Neutrophil (primary cell): Measurements from ENCODE around the gene OR56A5.
"Not testable (repeated sequence)": the region's sequence is repeated elsewhere in the genome, so short reads cannot be mapped to it uniquely, and the experiment has no call there.

Experiments used
- H3K27ac ChIP-seq: fragments of 200-600 bp; sonication (generic); 2 replicates; pipeline ENCODE4 v1.5.1; 2016; ENCODE audit warnings: mild to moderate bottlenecking, moderate library complexity
- H3K27me3 ChIP-seq: fragments of 200-600 bp; sonication (generic); 2 replicates; pipeline ENCODE4 v1.6.0; 2016; ENCODE audit warnings: mild to moderate bottlenecking
- H3K36me3 ChIP-seq: fragments of 200-600 bp; sonication (generic); 2 replicates; pipeline ENCODE4 v1.5.1; 2017
- H3K4me1 ChIP-seq, 2 experiments: fragments of 200-600 bp in 1 of 2; sonication (generic) in 1 of 2; 1 replicate in 1 of 2; 2 replicates in 1 of 2; pipeline versions ENCODE4 v1.5.1 to v1.6.1; 2013 to 2016; ENCODE audit warnings: low read depth in 1 of 2, low read length in 1 of 2, mild to moderate bottlenecking in 1 of 2, moderate library complexity in 1 of 2; ENCODE audit not compliant: control insufficient read depth in 1 of 2, insufficient read depth in 1 of 2
- H3K4me3 ChIP-seq, 2 experiments: fragments of 200-600 bp in 1 of 2; sonication (generic) in 1 of 2; 1 replicate in 1 of 2; 2 replicates in 1 of 2; pipeline ENCODE4 v1.5.1; 2013 to 2016; ENCODE audit warnings: low read depth in 1 of 2, low read length in 1 of 2, mild to moderate bottlenecking in 1 of 2, moderate library complexity in 1 of 2
- H3K9me3 ChIP-seq: fragments of 200-600 bp; sonication (generic); 2 replicates; pipeline ENCODE4 v1.5.1; 2016
- TF ChIP-seq, protein P1 (sequence below): fragments of 200-600 bp; sonication (generic); IDR thresholded peaks from 2 replicates; pipeline ENCODE4 v1.5.1; 2016; ENCODE audit warnings: antibody characterized with exemption

Gene OR56A5

GRCh38 chr11:5986885-5987284 is 18.6 kb upstream of the OR56A5 start, which contains the start of gene OR52L1:
TSS of gene OR52L1 (minus strand) at chr11:5986985. CDS start at chr11:5986930, 55 bp downstream.
- Histone ChIP-seq H3K27me3 (peaks cover 58% of the 10 kb centered on the region), H3K36me3 (no peaks in the 10 kb centered on the region), H3K27ac (no peak within 1 kb of the TSS), H3K4me3 (no peak within 1 kb of the TSS), H3K4me1 (no peaks in the 10 kb centered on the region), H3K9me3 (no peaks in the 10 kb centered on the region)
- TF ChIP-seq, protein P1, sequence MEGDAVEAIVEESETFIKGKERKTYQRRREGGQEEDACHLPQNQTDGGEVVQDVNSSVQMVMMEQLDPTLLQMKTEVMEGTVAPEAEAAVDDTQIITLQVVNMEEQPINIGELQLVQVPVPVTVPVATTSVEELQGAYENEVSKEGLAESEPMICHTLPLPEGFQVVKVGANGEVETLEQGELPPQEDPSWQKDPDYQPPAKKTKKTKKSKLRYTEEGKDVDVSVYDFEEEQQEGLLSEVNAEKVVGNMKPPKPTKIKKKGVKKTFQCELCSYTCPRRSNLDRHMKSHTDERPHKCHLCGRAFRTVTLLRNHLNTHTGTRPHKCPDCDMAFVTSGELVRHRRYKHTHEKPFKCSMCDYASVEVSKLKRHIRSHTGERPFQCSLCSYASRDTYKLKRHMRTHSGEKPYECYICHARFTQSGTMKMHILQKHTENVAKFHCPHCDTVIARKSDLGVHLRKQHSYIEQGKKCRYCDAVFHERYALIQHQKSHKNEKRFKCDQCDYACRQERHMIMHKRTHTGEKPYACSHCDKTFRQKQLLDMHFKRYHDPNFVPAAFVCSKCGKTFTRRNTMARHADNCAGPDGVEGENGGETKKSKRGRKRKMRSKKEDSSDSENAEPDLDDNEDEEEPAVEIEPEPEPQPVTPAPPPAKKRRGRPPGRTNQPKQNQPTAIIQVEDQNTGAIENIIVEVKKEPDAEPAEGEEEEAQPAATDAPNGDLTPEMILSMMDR, result no peak

GRCh38 chr11:5983443-5983842 is 15.1 kb upstream of the OR56A5 start:
- TF ChIP-seq, protein P1, result no peak
- Histone ChIP-seq H3K9me3 (no peaks in the 10 kb centered on the region), H3K4me1 (no peaks in the 10 kb centered on the region), H3K27ac (no peak overlapping the region), H3K36me3 (no peaks in the 10 kb centered on the region), H3K27me3 (peaks cover 29% of the 10 kb centered on the region), H3K4me3 (no peak overlapping the region)

- Histone ChIP-seq H3K4me3 (no peak overlapping the region), H3K4me1 (no peaks in the 10 kb centered on the region), H3K27me3 (peaks cover 39% of the 10 kb centered on the region), H3K27ac (no peak overlapping the region), H3K9me3 (no peaks in the 10 kb centered on the region), H3K36me3 (no peaks in the 10 kb centered on the region)
- TF ChIP-seq, protein P1, result no peak
Observed at GRCh38 chr11:5973530-5973929, 5.2 kb upstream of the OR56A5 start.

- Histone ChIP-seq H3K27me3 (peaks cover 38% of the 10 kb centered on the region), H3K4me3 (no peak overlapping the region), H3K4me1 (no peaks in the 10 kb centered on the region), H3K27ac (no peak overlapping the region), H3K9me3 (no peaks in the 10 kb centered on the region), H3K36me3 (no peaks in the 10 kb centered on the region)
- TF ChIP-seq, protein P1, result no peak
Observed at GRCh38 chr11:5967708-5968107, 586 bp downstream of the OR56A5 start.

- TF ChIP-seq, protein P1, result no peak
- Histone ChIP-seq H3K27me3 (peaks cover 31% of the 10 kb centered on the region), H3K4me3 (no peak overlapping the region)
Observed at GRCh38 chr11:5966958-5967357, 1.3 kb downstream of the OR56A5 start.

DNA sequence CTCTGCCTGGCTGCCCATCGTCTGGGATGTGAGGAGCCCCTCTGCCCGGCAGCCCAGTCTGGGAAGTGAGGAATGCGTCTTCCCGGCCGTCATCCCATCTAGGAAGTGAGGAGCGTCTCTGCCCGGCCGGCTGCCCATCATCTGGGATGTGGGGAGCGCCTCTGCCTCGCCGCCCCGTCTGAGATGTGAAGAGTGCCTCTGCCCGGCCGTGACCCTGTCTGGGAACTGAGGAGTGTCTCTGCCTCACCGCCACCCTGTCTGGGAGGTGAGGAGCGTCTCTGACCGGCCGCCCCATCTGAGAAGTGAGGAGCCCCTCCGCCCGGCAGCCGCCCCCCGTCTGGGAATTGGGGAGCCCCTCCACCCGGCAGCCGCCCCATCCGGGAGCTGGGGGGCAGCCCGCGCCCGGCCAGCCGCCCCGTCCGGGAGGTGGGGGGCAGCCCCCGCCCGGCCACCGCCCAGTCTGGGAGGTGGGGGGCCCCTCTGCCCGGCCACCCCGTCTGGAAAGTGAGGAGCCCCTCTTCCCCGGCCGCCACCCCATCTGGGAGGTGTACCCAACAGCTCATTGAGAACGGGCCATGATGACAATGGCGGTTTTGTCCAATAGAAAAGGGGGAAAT is 7.5 kb downstream of the OR56A5 start:
- not testable (repeated sequence) for H3K27ac ChIP-seq, H3K4me1 ChIP-seq, H3K4me3 ChIP-seq, H3K36me3 ChIP-seq, H3K9me3 ChIP-seq, H3K27me3 ChIP-seq

More at GRCh38 chr11:5966958-5967357, 1.3 kb downstream of the OR56A5 start:
- Histone ChIP-seq H3K27ac (no peak overlapping the region), H3K9me3 (no peaks in the 10 kb centered on the region), H3K36me3 (no peaks in the 10 kb centered on the region), H3K4me1 (no peaks in the 10 kb centered on the region)
